Activated CD4-positive, alpha-beta T cell treated with anti-CD3 and anti-CD28 coated beads for 4 hours (primary cell): ENCODE measurements around the gene EXD3.

Source experiments
- DNase-seq, 2 donors: peaks; one replicate each; pipeline ENCODE4 v3.0.0-alpha.2; 2020

EXD3 gene

DNA sequence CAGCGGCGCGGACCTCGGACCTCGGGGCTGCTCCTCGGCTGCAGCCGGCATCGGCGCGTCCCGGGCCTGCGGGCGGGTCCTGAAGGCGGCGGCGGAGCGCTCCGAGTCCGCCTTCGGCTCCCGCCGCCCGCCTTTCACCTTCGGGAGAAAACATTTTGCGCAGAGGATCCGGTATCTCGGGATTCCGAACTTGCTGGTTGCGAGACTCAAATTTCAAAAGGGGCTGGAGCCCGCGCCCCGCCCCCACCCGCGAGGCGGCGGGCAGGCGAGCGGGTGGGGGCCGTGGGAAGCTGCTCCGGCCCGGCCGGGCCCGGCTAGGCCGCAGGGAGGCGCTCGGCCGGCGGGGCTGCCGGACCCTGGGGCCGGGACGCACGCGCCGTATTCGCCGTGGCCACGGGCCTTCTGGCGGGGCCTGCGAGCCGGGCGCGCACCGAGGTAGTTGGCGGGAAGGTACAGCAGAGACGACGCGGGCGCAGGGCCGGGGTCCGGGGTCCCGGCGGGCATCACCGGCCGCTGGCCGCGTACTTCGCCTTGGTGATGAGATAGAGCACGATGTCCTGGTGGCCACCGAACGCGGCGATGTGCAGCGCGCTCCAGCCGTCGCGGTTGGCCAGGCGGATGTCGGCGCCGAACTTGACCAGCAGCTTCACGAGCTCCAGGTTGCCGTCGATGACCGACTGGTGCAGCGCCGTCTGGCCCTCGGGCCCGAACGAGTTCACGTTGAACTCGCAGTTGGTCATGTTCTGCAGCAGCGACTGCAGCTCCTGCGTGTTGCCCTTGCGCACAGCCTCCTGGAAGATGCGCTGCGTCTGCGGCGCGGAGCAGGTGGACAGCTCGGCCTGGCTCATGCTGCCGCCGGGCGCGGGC, 121.6 kb downstream of the EXD3 start:
- DNase-seq = no peak

GRCh38 chr9:137300567-137301080, 122.3 kb downstream of the EXD3 start:
- no peak for DNase-seq

GRCh38 chr9:137299938-137300337, 123.0 kb downstream of the EXD3 start:
- no peak for DNase-seq

DNA sequence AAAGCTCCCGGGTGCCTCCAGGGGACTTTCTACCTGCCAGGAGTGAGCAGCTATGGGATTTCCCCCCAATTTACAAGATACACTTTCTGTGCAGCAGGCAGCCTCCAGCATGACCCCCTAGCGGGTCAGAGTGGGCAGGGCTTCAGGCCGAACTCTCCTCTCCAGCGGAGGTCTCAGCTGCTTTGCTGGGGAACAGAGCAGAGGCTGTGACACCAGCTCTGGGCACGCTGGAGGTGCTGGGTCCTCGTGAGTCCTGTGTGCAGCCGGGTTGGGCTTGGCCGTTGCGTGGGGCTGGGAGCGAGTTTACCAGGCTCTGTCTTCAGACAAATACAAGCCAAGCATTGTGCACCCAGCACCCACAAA, 123.8 kb downstream of the EXD3 start:
- DNase-seq = no peak

- DNase-seq = no peak
These were observed 124.4 kb downstream of the EXD3 start for GRCh38 chr9:137298401-137299202.

DNA sequence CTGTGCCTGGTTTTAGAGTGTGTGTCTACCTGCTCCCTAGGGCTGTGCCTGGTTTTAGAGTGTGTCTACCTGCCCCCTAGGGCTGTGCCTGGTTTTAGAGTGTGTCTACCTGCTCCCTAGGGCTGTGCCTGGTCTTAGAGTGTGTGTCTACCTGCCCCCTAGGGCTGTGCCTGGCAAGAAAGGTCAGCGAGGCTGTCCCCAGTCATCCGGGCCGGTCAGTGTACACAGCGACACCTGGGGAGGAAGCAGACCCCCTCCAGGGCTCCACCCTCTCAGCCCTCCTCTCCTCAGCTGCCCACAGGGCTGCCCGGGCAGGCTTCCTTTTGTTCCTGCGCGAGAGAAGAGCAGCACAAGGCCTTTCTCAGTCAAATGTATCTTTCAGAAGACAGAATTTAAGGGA, 125.0 kb downstream of the EXD3 start:
- DNase-seq = no peak

GRCh38 chr9:137296670-137297664, 126.0 kb downstream of the EXD3 start:
- no peak for DNase-seq

GRCh38 chr9:137295849-137296669, 126.9 kb downstream of the EXD3 start:
- DNase-seq = no peak

DNA sequence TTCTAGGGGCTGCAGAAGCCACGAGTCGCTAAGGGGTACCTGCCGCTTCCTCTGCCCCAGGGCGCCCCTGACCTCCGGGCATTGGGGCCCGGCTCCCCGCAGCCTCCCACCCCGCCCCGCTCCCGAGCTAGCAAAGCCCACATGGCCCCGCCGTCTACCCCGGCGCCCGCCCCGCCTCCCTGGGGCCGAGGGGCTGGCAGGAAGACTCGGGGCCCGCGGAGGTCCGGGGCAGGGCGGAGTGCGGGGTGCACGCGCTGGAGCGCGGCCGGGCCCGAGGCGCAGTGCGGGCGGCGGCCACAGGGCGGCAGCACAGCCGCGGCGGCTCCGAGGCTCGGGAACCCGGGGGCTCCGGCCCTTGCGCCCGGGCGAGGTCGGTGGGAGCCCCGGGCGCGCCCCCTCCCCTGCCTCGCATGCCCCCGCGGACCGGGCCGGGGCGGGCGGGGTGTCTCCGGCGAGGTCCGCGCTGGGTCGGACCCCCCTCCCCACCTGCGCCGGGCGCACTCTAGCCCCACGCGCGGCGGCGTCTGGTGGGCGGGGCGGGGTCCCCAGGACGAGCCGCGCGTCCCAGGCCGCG, 127.6 kb downstream of the EXD3 start:
- no peak for DNase-seq

DNA sequence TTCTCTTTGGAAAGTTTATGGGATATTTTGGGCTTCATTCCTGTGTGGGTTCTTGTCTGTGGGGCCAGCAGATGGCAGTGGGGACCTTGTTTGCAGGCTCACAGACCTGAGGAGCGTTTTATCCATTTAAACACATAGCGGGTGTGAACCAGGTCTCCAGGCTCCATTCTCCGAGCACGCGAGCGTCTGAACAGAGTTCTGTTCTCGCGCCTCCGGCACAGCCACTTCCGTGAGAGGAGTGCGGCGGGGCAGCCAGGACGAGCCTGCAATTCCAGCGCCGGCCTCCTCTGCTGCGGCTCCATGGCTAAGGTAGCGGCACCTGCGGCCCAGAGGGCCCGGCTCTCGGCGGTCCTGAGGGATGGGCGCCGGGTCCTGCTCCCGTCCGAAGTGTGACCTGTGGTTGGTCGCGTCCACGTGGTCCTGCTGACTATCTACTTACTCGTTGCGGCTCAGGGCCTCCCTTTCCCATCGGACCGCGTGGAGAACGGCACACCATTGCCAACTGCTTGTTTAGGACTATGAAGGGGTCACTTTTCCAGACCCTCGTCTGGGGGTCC, 128.2 kb downstream of the EXD3 start:
- DNase-seq = no peak

DNA sequence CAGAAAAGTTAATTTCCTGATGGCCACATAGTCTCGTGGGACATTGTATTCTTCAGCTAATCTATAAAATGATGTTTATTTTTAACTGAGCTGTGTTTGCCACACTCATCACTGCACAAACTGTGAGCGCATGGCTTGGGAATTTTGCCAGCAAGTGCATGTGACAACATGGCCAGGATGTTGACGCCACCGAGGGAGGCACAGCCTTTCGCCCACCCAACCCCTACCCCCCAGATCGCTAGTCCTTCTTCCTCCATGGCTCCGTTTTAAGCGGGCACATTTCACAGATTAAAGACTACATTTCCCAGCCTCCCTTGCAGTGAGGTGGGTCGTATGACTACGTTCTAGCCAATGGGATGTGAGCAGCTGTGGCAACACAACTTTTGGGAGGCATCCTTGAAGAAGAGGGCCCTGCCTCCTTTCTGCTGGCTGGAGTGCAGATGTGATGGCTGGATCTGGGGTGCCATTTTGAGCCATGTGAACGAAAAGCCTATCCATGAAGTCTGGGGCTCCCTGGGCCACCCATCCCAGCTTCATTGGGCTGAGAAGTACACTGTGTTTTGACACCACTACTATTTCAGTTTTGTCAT, 128.8 kb downstream of the EXD3 start:
- no peak for DNase-seq

GRCh38 chr9:137293482-137294090, 129.4 kb downstream of the EXD3 start:
- no peak for DNase-seq

DNA sequence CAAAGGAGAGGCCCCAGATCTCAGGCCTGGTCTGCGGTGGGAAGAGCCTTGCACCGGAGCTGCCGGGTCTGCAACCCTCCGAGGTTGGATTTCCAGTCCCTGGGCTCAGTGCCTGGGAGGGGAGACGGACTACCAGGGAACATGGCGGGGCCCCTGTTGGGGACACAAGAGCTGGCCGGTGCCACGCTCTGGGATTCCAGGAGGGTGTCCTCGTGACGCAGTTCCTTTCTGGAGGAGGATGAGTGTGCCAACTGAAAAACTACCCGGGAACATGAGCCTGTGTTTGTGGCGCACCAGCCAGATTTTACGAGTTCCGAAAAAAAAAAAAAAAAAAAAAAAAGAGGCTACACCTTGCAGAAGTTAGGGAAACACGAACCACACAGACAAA, 129.9 kb downstream of the EXD3 start:
- DNase-seq = no peak

DNA sequence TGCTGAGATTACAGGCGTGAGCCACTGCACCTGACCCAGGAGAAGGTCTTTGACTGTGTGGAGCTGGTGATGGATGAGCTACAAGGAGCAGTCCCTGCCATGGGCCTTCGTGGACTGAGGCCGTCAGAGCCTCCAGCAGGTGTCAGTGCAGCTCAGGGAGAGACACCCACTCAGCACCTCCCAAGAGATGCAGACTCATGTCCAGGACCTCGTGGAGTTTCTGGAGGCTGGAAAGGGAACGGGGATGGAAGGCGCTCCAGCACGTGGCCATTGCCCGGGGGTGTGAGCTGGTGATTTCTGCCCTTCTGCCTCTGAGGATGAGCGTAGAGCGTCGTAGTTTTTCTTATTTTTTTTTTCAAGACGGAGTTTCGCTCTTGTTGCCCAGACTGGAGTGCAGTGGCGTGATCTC, 136.0 kb downstream of the EXD3 start:
- DNase-seq = no peak

DNA sequence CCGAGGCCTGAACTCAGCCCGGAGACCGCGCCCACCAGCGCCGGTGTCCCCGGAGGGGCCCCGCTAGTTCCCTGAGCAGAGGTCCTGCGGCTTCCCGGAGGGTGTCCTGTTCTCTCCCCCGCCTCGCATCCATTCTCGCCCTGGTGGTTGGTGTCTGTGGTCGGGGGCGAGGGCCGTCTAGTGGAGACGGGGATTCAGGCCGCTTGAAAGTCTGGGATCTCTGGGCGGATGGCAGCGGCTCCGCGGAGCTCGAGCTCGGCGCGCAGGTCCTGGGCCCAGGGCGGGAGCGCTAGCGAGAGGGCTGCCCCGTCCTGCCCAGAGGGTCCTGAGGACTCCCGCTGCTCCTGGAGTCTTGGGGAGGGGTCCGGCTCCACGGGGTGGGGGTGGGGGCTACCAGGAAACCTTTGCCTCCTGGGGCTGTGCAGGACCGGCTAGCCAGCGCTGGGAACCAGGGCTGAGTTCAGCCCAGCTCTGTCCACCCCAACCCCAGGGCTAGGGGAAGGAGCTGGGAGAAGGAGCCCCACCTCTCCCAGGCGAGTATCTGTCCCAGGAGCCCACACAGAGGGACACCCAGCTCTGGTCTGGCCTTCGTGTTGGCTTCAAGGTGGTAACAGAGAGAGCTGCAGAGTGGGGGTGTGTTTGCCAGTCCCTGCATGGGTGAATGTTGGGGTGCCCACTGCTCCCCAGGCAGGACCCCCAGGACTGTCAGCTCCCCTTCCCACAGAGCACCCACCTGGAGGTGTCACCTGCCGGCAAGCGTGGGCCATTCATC, 141.4 kb downstream of the EXD3 start:
- no peak for DNase-seq

DNA sequence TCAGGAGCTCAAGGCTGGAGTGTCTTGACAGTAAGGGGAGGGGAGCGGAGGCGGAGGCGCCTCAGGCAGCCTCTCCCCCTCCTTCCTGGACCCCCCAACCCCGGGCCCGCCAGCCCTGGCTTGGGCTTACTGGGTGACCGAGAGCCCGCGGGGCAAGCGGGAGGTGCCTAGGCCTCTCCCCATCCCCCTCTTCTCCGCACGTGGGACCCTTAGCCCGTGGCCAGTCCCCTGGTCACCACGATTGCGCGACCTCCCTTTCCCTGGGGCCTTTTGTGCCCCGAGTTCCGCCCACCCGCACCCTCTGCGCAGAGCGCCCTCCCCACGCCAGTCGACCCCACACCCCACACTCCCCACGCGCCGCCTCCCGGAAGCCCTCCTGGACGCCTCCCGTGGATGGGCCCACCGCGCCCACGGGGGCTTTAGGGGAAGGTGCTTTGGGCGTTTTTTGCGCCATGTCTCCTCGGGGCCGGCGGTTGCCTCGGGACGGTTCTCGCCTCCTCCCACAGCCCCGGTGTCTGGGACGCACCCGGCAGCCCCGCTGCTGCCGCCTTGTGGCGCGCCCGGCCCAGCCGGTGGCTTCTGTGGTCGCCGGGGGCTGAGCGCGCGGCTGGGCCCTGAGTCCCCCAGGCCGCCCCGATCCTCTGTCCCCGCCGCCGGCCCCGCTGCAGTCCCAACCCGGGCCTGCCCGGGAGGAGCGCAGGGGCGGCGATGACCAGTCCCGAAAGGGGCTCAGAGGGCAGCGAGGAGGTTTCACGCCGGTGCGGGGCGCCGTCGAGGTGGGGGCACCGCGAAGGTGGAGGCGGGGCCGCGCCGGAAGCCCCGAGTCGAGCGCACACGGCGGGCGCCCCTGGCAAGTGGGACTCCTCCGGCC, 142.3 kb downstream of the EXD3 start:
- DNase-seq = no peak

DNA sequence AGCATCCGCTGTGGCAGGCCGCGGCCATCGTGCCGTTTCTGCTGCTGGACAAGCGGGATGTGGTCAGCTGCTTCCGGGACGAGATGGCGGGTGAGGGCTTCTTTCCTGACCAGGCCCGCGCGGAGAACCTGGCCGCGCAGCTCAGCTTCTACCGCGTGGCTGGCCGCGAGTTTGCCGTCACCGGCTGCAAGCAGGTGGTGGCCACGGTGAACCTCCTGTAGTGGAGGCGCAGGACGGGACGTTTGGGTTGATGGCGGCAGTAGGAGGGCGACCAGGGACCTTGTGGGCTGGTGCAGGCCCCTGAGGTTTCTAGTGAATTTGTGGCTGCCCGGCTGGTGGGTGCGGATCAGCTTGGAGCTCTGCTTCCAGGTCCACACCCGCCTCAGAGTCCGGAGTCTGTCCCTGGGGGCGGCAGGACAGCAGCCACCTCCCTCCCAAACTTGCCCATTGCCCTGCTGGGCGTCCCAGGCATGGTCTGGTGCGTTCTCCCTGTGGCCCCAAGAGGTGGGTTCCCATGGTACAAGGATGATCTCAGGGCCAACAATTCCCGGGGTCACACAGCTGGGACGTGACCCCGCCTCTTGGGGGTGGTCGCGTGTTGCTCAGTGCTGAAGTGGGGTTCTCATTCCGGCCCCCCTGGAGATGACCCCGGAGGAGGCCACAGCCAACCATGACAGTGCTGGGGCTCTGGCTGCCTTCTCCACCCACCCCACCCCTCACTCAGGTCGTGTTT, 143.1 kb downstream of the EXD3 start:
- DNase-seq = no peak
